Testis (tissue), 3 donors: Measurements from ENCODE around the gene CDK6. TPM values are rescaled to one million over a fixed set of nuclear protein-coding genes. Genes with fewer than 3 reads are reported as not detected.

Experiments
- DNase-seq: peaks from one replicate; pipeline ENCODE4 v3.0.0-alpha.2; 2019
- H3K27ac ChIP-seq, 2 donors: fragments of 200-600 bp; sonication (generic); one replicate each; pipeline ENCODE4 v1.5.1; 2019
- H3K27me3 ChIP-seq: fragments of 200-600 bp; sonication (generic); one replicate; pipeline ENCODE4 v1.5.1; 2019
- H3K36me3 ChIP-seq: fragments of 200-600 bp; sonication (generic); one replicate; pipeline ENCODE4 v1.5.1; 2017; ENCODE audit warnings: low read depth; ENCODE audit errors: missing control alignments
- H3K4me1 ChIP-seq: fragments of 200-600 bp; sonication (generic); one replicate; pipeline ENCODE4 v1.5.1; 2019
- H3K4me3 ChIP-seq, 2 donors: fragments of 200-600 bp; sonication (generic); one replicate each; pipeline ENCODE4 v1.5.1; 2017 to 2019
- H3K9me3 ChIP-seq: fragments of 200-600 bp; sonication (generic); one replicate; pipeline ENCODE4 v1.5.1; 2017
- POLR2A ChIP-seq: fragments of 450-650 bp; IDR thresholded peaks from one replicate; pipeline ENCODE4 v1.6.1; 2017; ENCODE audit warnings: antibody characterized with exemption, mild to moderate bottlenecking, moderate library complexity
- WGBS, 2 donors: methylation state at CpG; one replicate each; pipeline ENCODE4 v1.1.5; 2018; 5-methylcytosine and 5-hydroxymethylcytosine counted together
- intact Hi-C: fragments of 100-400 bp; cut with DNase I; formaldehyde crosslinking; loops from one replicate; pipeline ENCODE4 v1.15.1; 2023; ENCODE audit warnings: low total_unique reads
- polyA plus RNA-seq: library from polyadenylated mRNA; stranded (reverse); fragments of 350-450 nt; fragmentation: Illumina TruSeq; extraction: RNeasy Lipid Tissue Mini Kit (QIAGEN cat#74804); gene quantifications from one replicate; pipeline ENCODE4 v1.2.3, GENCODE V29; 2014; ENCODE audit warnings: low read depth, low replicate concordance; ENCODE audit not compliant: insufficient read depth
- total RNA-seq, 2 donors: library from RNA; depleted of rRNA; stranded (reverse); fragments of >200 nt; gene quantifications; one replicate each; pipeline ENCODE4 v1.2.3, GENCODE V29; 2016
- TF ChIP-seq, protein P1 (sequence below), 3 experiments: fragments of 450-650 bp in 2 of 3; fragments of 200-600 bp in 1 of 3; sonication (generic) in 1 of 3; IDR thresholded peaks; one replicate each; pipeline ENCODE4 v1.5.1; 2016 to 2019; ENCODE audit warnings: antibody characterized with exemption in 3 of 3, mild to moderate bottlenecking in 2 of 3, moderate library complexity in 1 of 3

The CDK6 gene
- total and polyA plus RNA-seq, 3 donors from 2014 or later, result 21.1 to 31.6 (median 22.8) TPM

DNA sequence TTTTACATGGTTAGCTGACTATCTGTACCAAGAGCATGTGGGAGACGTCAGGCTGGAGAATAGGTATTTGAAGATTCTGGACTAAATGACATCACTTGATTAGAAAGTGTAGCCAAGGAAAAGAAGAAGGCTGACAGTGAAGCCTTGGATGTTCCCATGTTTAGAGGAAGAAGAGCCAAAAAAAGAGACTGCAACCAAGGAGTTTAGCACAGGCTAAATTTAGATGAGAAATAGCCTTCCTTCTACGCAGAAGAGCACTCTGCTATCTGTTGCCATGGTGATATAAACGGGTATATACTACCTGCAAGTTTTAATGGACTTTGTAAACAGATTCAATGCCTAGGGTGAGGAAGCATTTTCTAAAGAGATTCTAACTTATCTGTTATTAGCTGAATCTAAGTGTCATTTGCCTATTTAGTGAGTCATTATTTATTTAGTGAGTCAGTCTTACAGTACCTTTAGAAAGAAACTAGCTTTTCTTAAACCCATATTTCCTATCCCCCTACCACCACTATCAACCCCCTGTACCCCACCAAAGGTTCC, 69.8 kb downstream of the CDK6 start:
- DNase-seq, result no peak
- 26 to 27% methylated on average over 3 of the region's 3 CpGs for WGBS, 2 donors
- Histone ChIP-seq H3K9me3 (no peaks in the 10 kb centered on the region), H3K27ac (no peak overlapping the region), H3K4me1 (no peaks in the 10 kb centered on the region), H3K36me3 (no peaks in the 10 kb centered on the region), H3K27me3 (no peaks in the 10 kb centered on the region), H3K4me3 (no peak overlapping the region)
- TF ChIP-seq POLR2A, result no peak
- TF ChIP-seq, protein P1, sequence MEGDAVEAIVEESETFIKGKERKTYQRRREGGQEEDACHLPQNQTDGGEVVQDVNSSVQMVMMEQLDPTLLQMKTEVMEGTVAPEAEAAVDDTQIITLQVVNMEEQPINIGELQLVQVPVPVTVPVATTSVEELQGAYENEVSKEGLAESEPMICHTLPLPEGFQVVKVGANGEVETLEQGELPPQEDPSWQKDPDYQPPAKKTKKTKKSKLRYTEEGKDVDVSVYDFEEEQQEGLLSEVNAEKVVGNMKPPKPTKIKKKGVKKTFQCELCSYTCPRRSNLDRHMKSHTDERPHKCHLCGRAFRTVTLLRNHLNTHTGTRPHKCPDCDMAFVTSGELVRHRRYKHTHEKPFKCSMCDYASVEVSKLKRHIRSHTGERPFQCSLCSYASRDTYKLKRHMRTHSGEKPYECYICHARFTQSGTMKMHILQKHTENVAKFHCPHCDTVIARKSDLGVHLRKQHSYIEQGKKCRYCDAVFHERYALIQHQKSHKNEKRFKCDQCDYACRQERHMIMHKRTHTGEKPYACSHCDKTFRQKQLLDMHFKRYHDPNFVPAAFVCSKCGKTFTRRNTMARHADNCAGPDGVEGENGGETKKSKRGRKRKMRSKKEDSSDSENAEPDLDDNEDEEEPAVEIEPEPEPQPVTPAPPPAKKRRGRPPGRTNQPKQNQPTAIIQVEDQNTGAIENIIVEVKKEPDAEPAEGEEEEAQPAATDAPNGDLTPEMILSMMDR (IDR thresholded peaks at IDR 0.05), result no peak
- intact Hi-C loops, result no loop called here

DNA sequence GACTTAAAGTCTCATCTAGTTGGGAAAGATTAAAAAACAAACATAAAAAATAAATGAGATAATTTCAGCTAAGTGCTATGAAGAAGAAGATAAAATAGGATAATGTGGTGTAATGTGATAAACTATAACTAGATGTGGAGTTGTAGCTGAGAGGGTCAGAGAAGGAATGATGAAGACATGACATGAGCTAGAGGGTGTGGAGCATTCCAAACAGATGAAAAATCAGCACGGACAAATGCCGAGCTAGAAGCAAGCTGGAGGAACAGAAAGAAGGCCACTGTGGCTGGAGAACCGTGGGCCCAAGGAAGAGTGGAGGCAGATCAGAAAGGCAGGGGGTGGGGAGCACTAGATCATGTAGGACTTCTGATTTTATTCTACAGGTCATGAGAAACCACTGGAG, 70.6 kb downstream of the CDK6 start:
- no peak overlapping the region for H3K27ac ChIP-seq
- H3K36me3 ChIP-seq, result no peaks in the 10 kb centered on the region
- no peaks in the 10 kb centered on the region for H3K27me3 ChIP-seq
- TF ChIP-seq, protein P1 (IDR thresholded peaks at IDR 0.05), result no peak
- TF ChIP-seq POLR2A, result no peak
- DNase-seq, result no peak
- no peaks in the 10 kb centered on the region for H3K4me1 ChIP-seq
- H3K4me3 ChIP-seq, result no peak overlapping the region
- H3K9me3 ChIP-seq, result no peaks in the 10 kb centered on the region
- 78 to 93% methylated on average over 3 of the region's 3 CpGs for WGBS, 2 donors
- intact Hi-C loops, result no loop called here

DNA sequence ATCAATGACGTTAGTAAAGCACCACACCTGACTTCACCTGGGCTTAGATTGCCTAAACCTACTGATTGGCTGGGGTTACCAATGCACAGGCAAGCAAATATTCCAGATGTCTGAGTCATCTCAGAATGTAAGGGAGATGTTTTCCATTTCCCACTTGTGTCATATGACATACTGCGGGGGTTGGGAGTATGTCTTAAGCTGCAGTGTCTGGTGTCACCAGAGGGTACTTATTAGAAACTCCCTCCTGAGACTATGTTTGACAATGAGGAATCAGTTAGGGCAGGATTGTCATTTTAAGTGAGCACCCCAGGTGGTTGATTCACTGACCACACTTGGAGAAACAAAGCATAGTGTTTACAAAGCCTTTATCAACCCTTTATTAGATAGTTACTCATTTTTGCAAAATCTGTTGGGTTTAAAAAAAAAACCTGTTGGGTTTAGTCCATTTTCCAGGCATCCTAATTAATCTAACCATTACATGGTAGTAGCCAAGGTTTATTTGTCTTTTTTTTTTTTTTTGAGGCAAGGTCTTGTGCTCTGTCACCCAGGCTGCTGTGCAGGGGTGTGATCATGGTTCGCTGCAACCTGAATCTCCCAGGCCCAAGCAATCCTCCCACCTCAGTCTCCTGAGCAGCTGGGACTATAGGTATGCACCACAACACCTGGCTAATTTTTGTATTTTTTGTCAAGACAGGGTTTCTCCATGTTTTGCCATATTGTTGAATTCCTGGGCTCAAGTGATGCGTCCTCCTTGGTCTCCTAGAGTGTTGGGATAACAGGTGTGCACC, 72.5 kb downstream of the CDK6 start:
- H3K4me3 ChIP-seq, result no peak overlapping the region
- intact Hi-C loops, result no loop called here
- 95 to 97% methylated on average over 4 of the region's 4 CpGs for WGBS, 2 donors
- no peaks in the 10 kb centered on the region for H3K9me3 ChIP-seq
- no peaks in the 10 kb centered on the region for H3K36me3 ChIP-seq
- H3K4me1 ChIP-seq, result no peaks in the 10 kb centered on the region
- no peak for DNase-seq
- no peak overlapping the region for H3K27ac ChIP-seq
- TF ChIP-seq, protein P1 (IDR thresholded peaks at IDR 0.05), result no peak
- TF ChIP-seq POLR2A, result no peak
- H3K27me3 ChIP-seq, result no peaks in the 10 kb centered on the region

DNA sequence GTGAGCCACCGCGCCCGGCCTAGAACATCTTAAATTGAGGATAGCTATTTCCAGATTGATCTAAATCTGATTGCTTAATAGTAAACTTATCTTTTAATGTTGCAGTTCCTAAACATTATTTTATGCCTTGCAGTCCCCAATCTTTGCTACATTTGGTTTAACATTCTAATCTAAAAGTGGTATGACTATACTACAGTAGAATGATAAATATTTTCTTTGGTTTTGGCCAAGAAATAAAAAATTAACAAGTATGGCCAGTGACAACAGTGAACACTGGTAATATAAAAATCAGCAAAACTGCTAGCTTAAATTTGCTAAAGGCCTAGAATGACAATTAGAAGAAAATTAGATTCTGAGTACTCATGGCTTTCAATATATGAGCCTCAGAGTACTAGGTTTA, 73.5 kb downstream of the CDK6 start:
- no peak overlapping the region for H3K27ac ChIP-seq

More for the DNA sequence above, 73.5 kb downstream of the CDK6 start:
- intact Hi-C loops, result no loop called here
- DNase-seq, result no peak
- TF ChIP-seq POLR2A, result no peak
- TF ChIP-seq, protein P1 (IDR thresholded peaks at IDR 0.05), result no peak
- Histone ChIP-seq H3K4me3 (no peak overlapping the region), H3K9me3 (no peaks in the 10 kb centered on the region), H3K27me3 (no peaks in the 10 kb centered on the region), H3K4me1 (no peaks in the 10 kb centered on the region), H3K36me3 (no peaks in the 10 kb centered on the region)
- 97 to 100% methylated on average over 3 of the region's 3 CpGs for WGBS, 2 donors
